Measurements from ENCODE around the gene TTLL5. TPM values are rescaled to one million over a fixed set of nuclear protein-coding genes. Genes with fewer than 3 reads are reported as not detected.

The TTLL5 gene
- total RNA-seq (2022; extraction: Qiagen RNA extraction; ENCODE audit: low read depth) = 10.3 to 14.3 TPM (median 14.0 TPM) in 5 replicates

DNA sequence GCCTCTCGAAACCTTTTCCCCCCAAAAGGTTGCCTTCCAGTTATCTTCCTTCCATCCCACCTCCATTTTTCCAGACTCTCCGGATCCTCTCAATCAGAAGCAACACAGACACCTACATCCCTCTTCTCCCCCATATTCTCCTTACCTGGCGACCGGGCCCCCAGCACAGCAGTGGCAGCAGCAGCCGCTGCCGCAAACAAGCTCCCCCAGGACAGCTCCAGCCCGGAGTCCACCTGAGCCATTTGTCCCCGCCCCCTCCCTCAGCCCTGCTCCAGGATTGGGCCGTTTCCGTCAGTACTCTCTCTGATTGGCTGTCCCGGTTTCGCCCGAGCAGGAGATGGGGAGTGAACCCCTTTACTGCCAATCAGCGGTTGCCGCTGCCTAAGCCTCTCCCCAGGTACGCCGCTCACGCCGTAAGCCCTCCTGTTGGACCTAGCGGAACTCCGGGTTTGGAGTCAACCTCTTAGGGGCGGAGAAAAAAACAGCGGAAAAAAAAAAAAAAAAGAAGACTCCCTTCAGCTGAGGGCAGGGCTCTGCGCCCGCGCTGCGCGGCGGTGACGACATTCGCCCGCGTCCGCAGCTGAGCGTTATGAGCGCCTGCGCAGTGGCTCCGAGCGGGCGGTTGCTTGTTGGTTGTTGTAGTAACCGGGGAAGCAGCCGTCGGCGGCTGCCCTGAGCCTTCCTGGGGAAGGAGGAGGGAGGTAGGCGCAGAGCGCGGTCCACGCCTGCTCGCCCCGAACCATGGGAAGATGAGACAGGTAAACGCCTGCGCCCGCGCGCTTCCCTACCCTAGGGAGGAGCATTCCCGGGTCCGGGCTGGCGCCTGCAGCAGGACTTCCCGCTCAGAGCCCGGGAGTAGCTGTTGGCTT is at the start of gene TTLL5, which contains the start of gene ERG28:
TTLL5 (plus strand) TSS at position 617 of the 869 bp plus-strand sequence. CDS start 1,904 bp downstream, outside the sequence.
ERG28 (minus strand) TSS at position 247 of the 869 bp plus-strand sequence. CDS start 3,374 bp downstream, outside the sequence.

GRCh38 chr14:75981426-75982265 is 320.6 kb downstream of the TTLL5 start, which contains the start of gene TGFB3:
TSS of gene TGFB3 (minus strand) at chr14:75981995. CDS start at chr14:75980893, 1,102 bp downstream.

GRCh38 chr14:75985618-75986438 is 324.8 kb downstream of the TTLL5 start, which contains the start of gene IFT43:
TSS of gene IFT43 (plus strand) at chr14:75985763. CDS start at chr14:75985787, 24 bp downstream.

Other genes starting within 250 kb of the TTLL5 start
- 15.7 to 25.3 TPM (median 22.0 TPM) in 5 replicates for gene JDP2, start 233.2 kb upstream of the TTLL5 start, total RNA-seq (2022; extraction: Qiagen RNA extraction; ENCODE audit: low read depth)
- gene BATF, start 138.8 kb upstream of the TTLL5 start, total RNA-seq (2022; extraction: Qiagen RNA extraction; ENCODE audit: low read depth) = not detected in 5 replicates
- 2.1 to 3.5 TPM (median 2.3 TPM) in 5 replicates for gene FLVCR2, start 82.6 kb upstream of the TTLL5 start, total RNA-seq (2022; extraction: Qiagen RNA extraction; ENCODE audit: low read depth)
- gene ERG28, start 370 bp upstream of the TTLL5 start, total RNA-seq (2022; extraction: Qiagen RNA extraction; ENCODE audit: low read depth) = 12.3 to 16.3 TPM (median 15.1 TPM) in 5 replicates